Left ventricle myocardium inferior (tissue), 1 donor: ENCODE measurements around the gene TATDN2. TPM values are rescaled to one million over a fixed set of nuclear protein-coding genes. Genes with fewer than 3 reads are reported as not detected.

ENCODE experiments used
- DNase-seq: peaks from one replicate; pipeline ENCODE4 v3.0.0-alpha.2; 2020
- H3K27ac ChIP-seq: fragments of 200-600 bp; replicated peaks from 2 replicates; pipeline ENCODE4 v1.8.0; 2021
- H3K27me3 ChIP-seq: fragments of 200-600 bp; 2 replicates; pipeline ENCODE4 v1.8.0; 2021; ENCODE audit warnings: low read depth
- H3K36me3 ChIP-seq: fragments of 200-600 bp; 2 replicates; pipeline ENCODE4 v1.8.0; 2021
- H3K4me1 ChIP-seq: fragments of 200-600 bp; 2 replicates; pipeline ENCODE4 v1.8.0; 2021
- H3K4me3 ChIP-seq: fragments of 200-600 bp; 2 replicates; pipeline ENCODE4 v1.8.0; 2021; ENCODE audit warnings: mild to moderate bottlenecking, moderate library complexity
- H3K9me3 ChIP-seq: fragments of 200-600 bp; replicated peaks from 2 replicates; pipeline ENCODE4 v1.8.0; 2021
- CTCF ChIP-seq: fragments of 200-600 bp; IDR thresholded peaks from 2 replicates; pipeline ENCODE4 v1.8.0; 2021; ENCODE audit warnings: antibody characterized with exemption, mild to moderate bottlenecking, borderline replicate concordance
- intact Hi-C: fragments of 100-400 bp; cut with micrococcal nuclease; formaldehyde crosslinking; loops from one replicate; pipeline ENCODE4 v1.11.0; 2022
- total RNA-seq: library from RNA; stranded (reverse); fragmentation: NEBNext Ultra II Directional; extraction: Animal tissue kit (Norgen Biotek cat#: 25700); gene quantifications from one replicate; pipeline ENCODE4 v1.2.1, GENCODE V29; 2021
- donor health status: DM: no; HTN: yes; CAD: no; lungs with severe emphysema.

TATDN2 gene
- total RNA-seq, 1 donor from 2014 or later = 15.8 TPM

- peaks cover 48% of the 10 kb centered on the region for H3K4me1 ChIP-seq
- no peak overlapping the region for H3K4me3 ChIP-seq
- no peaks in the 10 kb centered on the region for H3K9me3 ChIP-seq
- H3K27ac ChIP-seq = no peak overlapping the region
- TF ChIP-seq CTCF = no peak
- peaks cover 81% of the 10 kb centered on the region for H3K36me3 ChIP-seq
- no peak for DNase-seq
- intact Hi-C loops = no loop called here
- H3K27me3 ChIP-seq = no peaks in the 10 kb centered on the region
Observed at GRCh38 chr3:10315771-10316344, 67.6 kb downstream of the TATDN2 start.

- H3K36me3 ChIP-seq = peaks cover 65% of the 10 kb centered on the region
- no peak overlapping the region for H3K27ac ChIP-seq
- no peaks in the 10 kb centered on the region for H3K27me3 ChIP-seq
- TF ChIP-seq CTCF = no peak
- no peaks in the 10 kb centered on the region for H3K9me3 ChIP-seq
- intact Hi-C loops = no loop called here
- DNase-seq = no peak
- H3K4me1 ChIP-seq = peaks cover 49% of the 10 kb centered on the region
- no peak overlapping the region for H3K4me3 ChIP-seq
Observed at GRCh38 chr3:10317311-10317960, 69.2 kb downstream of the TATDN2 start.

GRCh38 chr3:10317961-10318350 lies 69.7 kb downstream of the TATDN2 start:
- no peak for TF ChIP-seq CTCF
- DNase-seq = no peak
- Histone ChIP-seq H3K4me1 (peaks cover 44% of the 10 kb centered on the region), H3K9me3 (no peaks in the 10 kb centered on the region), H3K4me3 (no peak overlapping the region), H3K36me3 (peaks cover 60% of the 10 kb centered on the region), H3K27me3 (no peaks in the 10 kb centered on the region), H3K27ac (no peak overlapping the region)
- intact Hi-C loops = no loop called here

- H3K27me3 ChIP-seq = no peaks in the 10 kb centered on the region
- no peak for DNase-seq
- peak overlapping the region; percentile 100 for H3K4me3 ChIP-seq
- H3K27ac ChIP-seq = no peak overlapping the region
- TF ChIP-seq CTCF = no peak
- intact Hi-C loops = no loop called here
- peaks cover 39% of the 10 kb centered on the region for H3K4me1 ChIP-seq
- H3K36me3 ChIP-seq = peaks cover 47% of the 10 kb centered on the region
- H3K9me3 ChIP-seq = no peaks in the 10 kb centered on the region
Observed at GRCh38 chr3:10319251-10319650, 71.0 kb downstream of the TATDN2 start.

GRCh38 chr3:10319804-10320203 lies 71.5 kb downstream of the TATDN2 start:
- Histone ChIP-seq H3K9me3 (no peaks in the 10 kb centered on the region), H3K4me3 (peak overlapping the region; percentile 100), H3K27me3 (no peaks in the 10 kb centered on the region), H3K36me3 (peaks cover 42% of the 10 kb centered on the region), H3K27ac (peak overlapping the region; percentile 89), H3K4me1 (peaks cover 35% of the 10 kb centered on the region)
- no peak for DNase-seq
- TF ChIP-seq CTCF = no peak
- intact Hi-C loops = no loop called here
